GM19324 (cell line): ENCODE data around the gene GRM6.

Experiments used
- ATAC-seq: cut with Tn5 transposase; IDR thresholded peaks from one replicate; pipeline ENCODE4 v1.9.1; 2021; ENCODE audit warnings: mild to moderate bottlenecking, moderate library complexity; ENCODE audit not compliant: unreplicated experiment, low FRiP score

GRM6 gene

GRCh38 chr5:178984145-178985072 lies 10.7 kb downstream of the GRM6 start:
- no peak for ATAC-seq

DNA sequence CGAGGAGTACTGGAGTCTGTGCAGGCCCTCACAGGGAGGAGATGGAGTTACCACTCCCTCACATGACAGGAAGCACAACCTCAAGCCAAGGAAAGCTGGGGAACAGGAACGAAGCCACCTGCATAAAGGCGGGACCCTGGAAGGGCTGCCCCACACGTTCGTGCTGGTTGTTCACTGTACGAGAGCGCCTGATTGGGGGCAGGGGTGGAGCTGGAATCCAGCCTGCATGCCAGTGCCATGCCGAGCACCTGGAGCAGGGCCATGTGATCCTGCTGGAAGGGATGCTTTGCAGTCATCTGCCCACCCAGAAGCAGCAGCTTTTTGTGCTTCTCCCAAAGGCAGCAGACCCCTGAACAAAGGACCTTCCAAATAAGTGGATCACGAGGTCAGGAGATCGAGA lies 11.4 kb downstream of the GRM6 start:
- no peak for ATAC-seq

GRCh38 chr5:178982941-178983340 lies 12.2 kb downstream of the GRM6 start:
- no peak for ATAC-seq

GRCh38 chr5:178981381-178981780 lies 13.7 kb downstream of the GRM6 start:
- no peak for ATAC-seq

DNA sequence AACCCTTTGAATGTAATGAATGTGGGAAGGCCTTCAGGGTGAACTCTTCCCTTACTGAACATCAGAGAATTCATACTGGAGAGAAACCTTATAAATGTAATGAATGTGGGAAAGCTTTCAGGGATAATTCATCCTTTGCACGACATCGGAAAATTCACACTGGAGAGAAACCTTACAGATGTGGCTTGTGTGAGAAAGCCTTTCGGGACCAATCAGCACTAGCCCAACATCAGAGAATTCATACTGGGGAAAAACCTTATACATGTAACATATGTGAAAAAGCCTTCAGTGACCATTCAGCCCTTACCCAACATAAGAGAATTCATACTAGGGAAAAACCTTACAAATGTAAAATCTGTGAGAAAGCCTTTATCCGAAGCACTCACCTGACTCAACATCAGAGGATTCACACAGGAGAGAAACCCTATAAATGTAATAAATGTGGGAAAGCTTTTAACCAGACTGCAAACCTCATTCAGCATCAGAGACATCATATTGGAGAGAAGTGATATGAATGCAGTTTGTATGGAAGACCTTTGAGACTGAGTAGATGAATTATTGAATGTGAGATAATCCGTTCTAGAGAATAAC lies 29.6 kb downstream of the GRM6 start:
- no peak for ATAC-seq

DNA sequence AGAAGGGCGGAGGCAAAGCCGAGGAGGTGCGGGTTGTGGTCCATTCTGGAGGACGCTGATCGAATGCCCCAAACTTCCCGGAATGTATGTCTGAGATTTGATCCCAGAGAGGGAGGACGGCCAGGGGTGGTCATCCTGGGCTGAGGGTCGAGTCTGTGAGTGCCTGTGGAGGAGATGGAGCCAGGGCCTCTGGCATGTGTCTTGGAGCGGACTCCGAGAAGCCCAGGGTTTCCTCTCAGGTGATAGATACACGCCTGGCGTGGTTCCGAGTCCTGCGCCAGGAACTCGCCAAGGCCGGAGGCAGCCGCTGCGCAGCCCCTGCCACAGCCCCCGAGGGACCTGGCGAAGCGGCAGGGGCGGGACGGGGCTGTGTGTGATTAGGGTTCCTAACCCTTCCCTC lies 53.8 kb downstream of the GRM6 start:
- ATAC-seq, result no peak

GRCh38 chr5:178940569-178941360 lies 54.4 kb downstream of the GRM6 start, which contains the start of gene ZNF454:
Gene ZNF454 (plus strand): TSS chr5:178941198. CDS start chr5:178942792, 1,594 bp downstream.
- ATAC-seq, result no peak

DNA sequence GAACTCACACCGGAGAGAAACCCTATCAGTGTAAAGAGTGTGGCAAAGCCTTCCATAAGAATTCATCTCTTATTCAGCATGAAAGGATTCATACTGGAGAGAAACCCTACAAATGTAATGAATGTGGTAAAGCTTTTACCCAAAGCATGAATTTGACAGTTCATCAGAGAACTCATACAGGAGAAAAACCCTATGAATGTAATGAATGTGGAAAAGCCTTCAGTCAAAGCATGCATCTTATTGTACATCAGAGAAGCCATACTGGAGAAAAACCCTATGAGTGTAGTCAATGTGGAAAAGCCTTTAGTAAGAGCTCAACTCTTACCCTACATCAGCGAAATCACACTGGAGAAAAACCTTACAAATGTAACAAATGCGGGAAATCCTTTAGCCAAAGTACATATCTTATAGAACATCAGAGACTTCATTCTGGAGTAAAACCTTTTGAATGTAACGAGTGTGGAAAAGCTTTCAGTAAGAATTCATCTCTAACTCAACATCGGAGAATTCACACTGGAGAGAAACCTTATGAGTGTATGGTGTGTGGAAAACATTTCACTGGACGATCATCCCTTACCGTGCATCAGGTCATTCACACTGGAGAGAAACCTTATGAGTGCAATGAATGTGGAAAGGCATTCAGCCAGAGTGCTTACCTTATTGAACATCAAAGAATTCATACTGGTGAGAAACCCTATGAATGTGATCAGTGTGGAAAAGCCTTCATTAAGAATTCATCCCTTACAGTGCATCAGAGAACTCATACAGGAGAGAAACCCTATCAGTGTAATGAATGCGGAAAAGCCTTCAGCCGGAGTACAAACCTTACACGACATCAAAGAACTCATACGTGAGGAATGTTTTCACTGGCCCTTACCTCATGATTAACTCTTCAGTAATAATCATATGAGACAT lies 63.0 kb downstream of the GRM6 start:
- ATAC-seq, result no peak
